Endothelial cell of umbilical vein (primary cell): ENCODE results near the gene HPSE2.

Experiments used
- CTCF ChIP-seq, 2 donors: IDR thresholded peaks; 1 replicate in 1 of 2; 2 replicates in 1 of 2; pipeline ENCODE4 v1.5.1; 2011; ENCODE audit warnings: low read length in 2 of 2, mild to moderate bottlenecking in 2 of 2, moderate library complexity in 2 of 2, control low read depth in 1 of 2, inconsistent platforms in 1 of 2, low read depth in 1 of 2; ENCODE audit not compliant: insufficient read depth in 1 of 2; ENCODE audit errors: extremely low read depth in 1 of 2
- EZH2 ChIP-seq: IDR thresholded peaks from 2 replicates; pipeline ENCODE4 v1.6.1; 2012; ENCODE audit warnings: borderline replicate concordance, low read depth, mild to moderate bottlenecking, moderate library complexity, low read length, inconsistent platforms; ENCODE audit not compliant: severe bottlenecking
- MAX ChIP-seq: IDR thresholded peaks from 2 replicates; pipeline ENCODE4 v1.6.1; 2011; ENCODE audit not compliant: insufficient read depth, insufficient read length
- POLR2A ChIP-seq: IDR thresholded peaks from 2 replicates; pipeline ENCODE4 v1.6.1; 2012; ENCODE audit warnings: low read depth, mild to moderate bottlenecking, control low read depth, low read length
- POLR2AphosphoS5 ChIP-seq: IDR thresholded peaks from 2 replicates; pipeline ENCODE4 v1.6.1; 2012; ENCODE audit warnings: low read depth, mild to moderate bottlenecking, control low read depth, low read length, moderate library complexity; ENCODE audit not compliant: insufficient read depth

- no peak for TF ChIP-seq CTCF (IDR thresholded peaks at IDR 0.05; ENCODE audit: extremely low read depth in 1 of 2, insufficient read depth in 1 of 2, low read depth in 1 of 2, low read length in 2 of 2)
- TF ChIP-seq POLR2AphosphoS5 = no peak
- TF ChIP-seq MAX = no peak
- TF ChIP-seq POLR2A = no peak
- TF ChIP-seq EZH2 = no peak
These were observed 825.4 kb downstream of the HPSE2 start for GRCh38 chr10:98410135-98410743.
